COLO668 (cell line): ENCODE measurements around the gene GLB1L3.
"Not testable (repeated sequence)": the region's sequence is repeated elsewhere in the genome, so short reads cannot be mapped to it uniquely, and the experiment has no call there.

Experiments used
- DNase-seq: peaks from one replicate; lab custom pipeline; 2025; ENCODE audit not compliant: unreplicated experiment; lab: John Stamatoyannopoulos, UW

GLB1L3 gene

GRCh38 chr11:134252346-134253187 lies 23.6 kb upstream of the GLB1L3 start:
- DNase-seq: peak; percentile 31

GRCh38 chr11:134253188-134253993 lies 22.8 kb upstream of the GLB1L3 start, which contains the start of the genes ACAD8 and THYN1:
Gene ACAD8 (plus strand): TSS chr11:134253568. CDS start chr11:134253601, 33 bp downstream.
Gene THYN1 (minus strand): TSS chr11:134253352. CDS start chr11:134252882, 470 bp downstream.
- peak; percentile 96 for DNase-seq

GRCh38 chr11:134254433-134255183 lies 21.6 kb upstream of the GLB1L3 start:
- no peak for DNase-seq

GRCh38 chr11:134255184-134255561 lies 21.0 kb upstream of the GLB1L3 start:
- DNase-seq: not testable (repeated sequence)

DNA sequence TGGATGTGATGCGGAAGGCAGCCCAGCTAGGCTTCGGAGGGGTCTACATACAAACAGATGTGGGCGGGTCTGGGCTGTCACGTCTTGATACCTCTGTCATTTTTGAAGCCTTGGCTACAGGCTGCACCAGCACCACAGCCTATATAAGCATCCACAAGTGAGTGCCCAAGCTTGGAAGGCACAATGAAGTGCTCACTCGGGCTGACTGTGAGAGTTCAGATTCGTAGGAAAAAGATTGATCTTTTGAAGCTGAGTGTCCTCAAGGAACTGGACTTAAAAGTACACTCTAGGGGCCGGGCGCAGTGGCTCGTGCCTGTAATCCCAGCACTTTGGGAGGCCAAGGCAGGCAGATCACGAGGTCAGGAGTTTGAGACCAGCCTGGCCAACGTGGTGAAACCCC lies 19.1 kb upstream of the GLB1L3 start:
- DNase-seq: no peak

DNA sequence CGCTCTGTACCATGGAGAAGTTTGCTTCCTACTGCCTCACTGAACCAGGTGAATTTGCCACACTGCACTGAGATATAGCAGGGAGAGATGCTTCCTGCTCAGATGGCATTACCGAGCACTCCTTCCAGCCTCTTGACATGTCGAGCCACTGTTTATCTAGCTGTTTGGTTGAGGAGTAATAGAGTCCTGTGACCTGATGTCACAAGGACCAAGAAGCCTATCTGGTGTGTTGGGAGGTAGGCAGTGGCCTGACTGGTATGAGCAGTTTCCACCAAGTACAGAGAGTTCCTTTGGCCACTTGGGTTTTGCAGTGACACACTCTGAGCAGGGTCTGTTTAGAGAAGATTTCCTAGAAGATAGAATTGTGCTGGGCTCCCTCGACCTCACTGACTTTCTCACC lies 17.6 kb upstream of the GLB1L3 start:
- no peak for DNase-seq

DNA sequence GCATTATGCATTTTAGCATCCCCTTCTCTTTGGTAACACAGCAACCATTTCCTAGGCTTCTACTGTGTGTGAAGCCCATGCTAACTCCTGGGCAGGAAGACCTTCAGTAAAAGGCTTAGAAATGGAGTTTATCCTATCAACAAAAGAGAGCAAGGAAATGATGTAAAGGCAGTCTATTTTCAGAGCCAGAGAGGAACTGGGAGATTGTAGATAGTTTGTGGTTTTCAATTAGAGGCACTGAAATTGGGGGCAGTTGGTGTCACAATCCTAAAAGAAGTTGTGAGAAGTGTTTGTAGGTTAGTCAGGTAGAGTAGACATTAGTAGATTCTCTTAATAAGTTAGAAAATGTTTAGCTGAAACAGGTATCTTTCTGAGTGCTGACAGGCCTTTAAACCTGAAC lies 15.7 kb upstream of the GLB1L3 start:
- no peak for DNase-seq

DNA sequence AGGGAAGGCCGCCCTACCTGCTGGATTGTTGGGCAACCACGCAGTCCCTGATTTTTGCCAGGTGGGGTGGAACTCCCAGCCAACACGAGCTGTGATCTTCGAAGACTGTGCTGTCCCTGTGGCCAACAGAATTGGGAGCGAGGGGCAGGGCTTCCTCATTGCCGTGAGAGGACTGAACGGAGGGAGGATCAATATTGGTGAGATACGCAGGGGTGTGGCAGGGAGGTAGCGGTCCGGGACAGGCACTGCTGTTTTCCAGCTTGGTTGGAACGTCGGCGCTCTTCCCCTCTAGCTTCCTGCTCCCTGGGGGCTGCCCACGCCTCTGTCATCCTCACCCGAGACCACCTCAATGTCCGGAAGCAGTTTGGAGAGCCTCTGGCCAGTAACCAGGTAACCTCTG lies 15.2 kb upstream of the GLB1L3 start:
- no peak for DNase-seq

GRCh38 chr11:134261626-134262488 lies 14.3 kb upstream of the GLB1L3 start:
- DNase-seq: peak; percentile 15

DNA sequence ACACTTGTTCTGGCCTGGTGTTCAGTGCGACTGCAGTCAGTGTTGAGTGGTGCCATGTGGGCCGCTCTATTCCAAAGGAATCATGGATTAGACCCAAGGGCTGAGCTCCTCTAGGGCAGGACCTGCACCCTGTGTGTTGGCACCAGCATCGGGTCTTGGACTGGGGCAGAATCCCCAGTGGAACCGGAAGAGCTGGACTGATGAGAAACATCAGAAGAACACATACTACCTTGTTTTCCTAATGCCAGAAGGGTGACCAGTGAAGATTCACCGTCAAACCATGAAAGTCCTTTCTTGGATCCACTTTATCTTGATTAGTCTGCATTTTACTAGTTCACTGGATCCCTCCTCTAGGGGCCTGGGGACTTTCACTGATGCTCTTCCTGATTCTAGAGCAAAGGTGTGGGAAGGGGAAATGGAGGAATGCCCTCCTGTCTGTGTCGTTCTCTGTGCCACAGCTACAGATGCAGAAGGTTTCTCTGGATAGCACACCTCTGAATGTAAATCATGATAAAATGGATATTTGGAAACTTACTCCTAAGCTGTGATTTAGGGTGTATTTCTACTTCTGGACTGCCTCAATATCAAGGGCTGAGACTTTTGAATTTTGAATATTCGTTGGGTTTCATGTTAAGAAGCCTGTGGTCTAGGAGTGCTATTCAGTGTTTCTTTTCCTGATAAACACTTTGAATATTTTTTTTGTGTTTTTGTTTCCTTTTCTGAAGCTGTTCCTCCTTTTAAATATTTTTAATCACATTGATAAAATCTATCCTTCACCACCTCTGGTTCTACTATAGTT lies 11.0 kb upstream of the GLB1L3 start:
- DNase-seq: no peak

GRCh38 chr11:134266440-134266839 lies 9.7 kb upstream of the GLB1L3 start:
- DNase-seq: no peak

DNA sequence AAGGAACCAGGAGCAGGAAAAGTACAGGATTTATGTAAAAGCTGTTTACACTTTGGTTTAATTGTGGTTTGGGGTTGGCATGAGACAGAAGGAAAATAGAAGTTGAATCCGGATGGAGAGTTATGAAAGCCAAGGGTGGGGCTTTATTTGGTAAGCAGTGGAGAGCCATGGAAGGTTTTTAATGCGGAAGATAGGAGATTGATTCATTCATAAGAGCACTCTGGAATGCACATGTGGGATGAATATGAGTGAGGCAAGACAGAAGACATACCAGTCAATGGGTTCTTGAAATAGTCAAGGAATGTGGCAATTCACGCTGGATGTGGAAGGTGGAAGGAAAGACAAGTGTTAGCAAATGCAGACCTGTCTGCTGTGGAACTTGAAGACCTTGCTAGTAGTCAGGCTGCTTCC lies 9.3 kb upstream of the GLB1L3 start:
- DNase-seq: no peak

- DNase-seq: no peak
Observed at GRCh38 chr11:134267461-134267860, 8.7 kb upstream of the GLB1L3 start.

GRCh38 chr11:134267966-134268365 lies 8.2 kb upstream of the GLB1L3 start:
- no peak for DNase-seq

GRCh38 chr11:134270250-134270714 lies 5.9 kb upstream of the GLB1L3 start:
- DNase-seq: no peak

DNA sequence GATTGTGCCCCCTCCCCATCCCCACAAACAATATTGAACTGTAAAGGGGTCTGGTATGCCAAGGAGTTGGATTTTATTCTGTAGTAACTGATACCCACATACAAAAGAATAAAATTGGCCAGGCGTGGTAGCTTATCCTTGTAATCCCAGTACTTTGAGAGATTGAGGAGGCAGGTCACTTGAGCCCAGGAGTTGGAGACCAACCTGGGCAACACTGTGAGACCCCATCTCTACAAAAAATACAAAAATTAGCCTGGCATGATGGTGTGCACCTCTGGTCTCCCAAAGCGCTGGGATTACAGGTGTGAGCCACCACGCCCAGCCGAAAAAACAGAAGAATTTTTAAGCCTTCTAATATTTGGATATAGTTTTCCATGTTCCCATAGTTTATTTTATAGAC lies 4.2 kb upstream of the GLB1L3 start:
- no peak for DNase-seq

GRCh38 chr11:134272381-134273316 lies 3.5 kb upstream of the GLB1L3 start:
- DNase-seq: no peak

DNA sequence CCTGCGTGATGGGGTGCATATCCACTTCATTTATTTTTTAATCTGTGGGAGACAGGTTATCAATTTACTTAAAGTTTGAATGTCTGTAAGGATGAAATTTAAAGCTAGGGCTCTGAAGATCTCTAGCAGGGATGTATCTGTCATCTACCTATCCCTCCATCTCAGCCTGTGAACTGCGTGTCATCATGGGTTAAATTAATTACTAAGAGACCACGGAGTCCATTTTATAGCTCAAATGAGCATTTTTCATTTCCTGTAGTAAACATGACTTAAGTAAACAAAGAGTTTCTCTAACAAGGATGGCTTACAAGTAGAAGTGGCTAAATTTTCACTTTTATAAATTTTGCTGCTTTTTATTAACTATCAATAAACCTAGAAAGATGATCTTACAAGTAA lies 2.9 kb upstream of the GLB1L3 start:
- no peak for DNase-seq
